ENCODE measurements around the gene GMEB2.

DNA sequence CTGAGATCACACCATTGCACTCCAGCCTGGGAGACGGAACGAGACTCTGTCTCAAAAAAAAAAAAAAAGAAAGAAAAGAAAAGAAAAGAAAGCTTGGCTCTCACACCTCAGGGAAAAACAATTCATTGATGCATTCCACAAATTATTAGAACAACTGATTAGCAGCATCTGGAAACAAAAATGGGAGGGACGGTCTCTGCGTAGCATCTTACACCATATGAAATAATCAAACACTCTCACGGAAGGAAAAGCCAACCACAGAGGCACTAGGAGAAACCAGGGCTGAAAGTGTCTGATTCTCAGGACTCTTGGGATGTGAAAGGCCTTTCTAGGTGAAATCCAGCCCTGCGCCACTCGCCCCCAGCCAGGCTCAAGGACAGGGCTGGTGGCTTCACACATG is 50.6 kb downstream of the GMEB2 start:
- TF ChIP-seq CTCF (IDR thresholded peaks at IDR 0.05) (no peak), EZH2phosphoT487 (IDR thresholded peaks at IDR 0.05) (no peak)
